Ovary (tissue), 9 donors: ENCODE measurements around the gene PCDHB5. TPM values are rescaled to one million over a fixed set of nuclear protein-coding genes. Genes with fewer than 3 reads are reported as not detected.

ENCODE experiments used
- DNase-seq, 5 donors: peaks; one replicate each; pipeline ENCODE4 v3.0.0-alpha.2; 2019 to 2020
- H3K27ac ChIP-seq, 2 donors: fragments of 200-600 bp; one replicate each; pipeline versions ENCODE4 v1.5.1 to v1.8.0; 2019 to 2022
- H3K27me3 ChIP-seq: fragments of 200-600 bp; one replicate; pipeline ENCODE4 v1.8.0; 2022
- H3K36me3 ChIP-seq: fragments of 200-600 bp; sonication (generic); one replicate; pipeline ENCODE4 v1.5.1; 2019
- H3K4me1 ChIP-seq: one replicate; pipeline ENCODE4 v1.8.1; 2013; ENCODE audit warnings: mild to moderate bottlenecking, moderate library complexity; ENCODE audit not compliant: insufficient read depth
- H3K4me3 ChIP-seq: fragments of 200-600 bp; sonication (generic); one replicate; pipeline ENCODE4 v1.5.1; 2017
- H3K9me3 ChIP-seq, 2 donors: fragments of 200-600 bp in 1 of 2; sonication (generic) in 1 of 2; one replicate each; pipeline versions ENCODE4 v1.5.1 to v1.8.1; 2013 to 2019; ENCODE audit warnings: mild to moderate bottlenecking in 1 of 2, moderate library complexity in 1 of 2
- CTCF ChIP-seq, 3 donors: fragments of 450-650 bp in 2 of 3; fragments of 200-600 bp in 1 of 3; IDR thresholded peaks; one replicate each; pipeline versions ENCODE4 v1.5.1 to v1.8.0; 2016 to 2022; ENCODE audit warnings: antibody characterized with exemption in 3 of 3, mild to moderate bottlenecking in 1 of 3
- EP300 ChIP-seq: sonication (generic); formaldehyde crosslinking; IDR thresholded peaks from one replicate; pipeline ENCODE4 v1.6.1; 2017; ENCODE audit warnings: antibody characterized with exemption
- POLR2A ChIP-seq: fragments of 450-650 bp; IDR thresholded peaks from one replicate; pipeline ENCODE4 v1.6.1; 2017; ENCODE audit warnings: antibody characterized with exemption, mild to moderate bottlenecking, moderate library complexity
- WGBS, 3 donors: extraction: QIAGEN DNeasy Blood & Tissue Kit in 1 of 3; methylation state at CpG; one replicate each; pipeline versions ENCODE4 v1.1.5 to v1.1.7; 2013 to 2017; 5-methylcytosine and 5-hydroxymethylcytosine counted together
- intact Hi-C, 4 donors: fragments of 100-400 bp; cut with DNase I; formaldehyde crosslinking; loops; one replicate each; pipeline versions ENCODE4 v1.11.0 to v1.15.1; 2022 to 2023
- polyA plus RNA-seq, 2 donors: library from polyadenylated mRNA; stranded (reverse); fragments of 200-250 nt in 1 of 2; fragments of 350-450 nt in 1 of 2; fragmentation: Illumina TruSeq in 1 of 2; extraction: RNeasy Lipid Tissue Mini Kit (QIAGEN cat#74804) in 1 of 2; gene quantifications; one replicate each; pipeline ENCODE4 v1.2.3, GENCODE V29; 2013 to 2014
- total RNA-seq, 7 donors: library from RNA; depleted of rRNA in 2 of 7; stranded (reverse); fragments of >200 nt in 2 of 7; fragmentation: NEBNext Ultra II Directional in 3 of 7; extraction: Animal tissue kit (Norgen Biotek cat#: 25700) in 3 of 7; gene quantifications; one replicate each; pipeline versions ENCODE4 v1.1.0 to v1.2.4, GENCODE V29; 2016 to 2023
- donor health status: DM: no; HTN: no; CAD: no; lungs with moderate emphysema.
- donor health status: DM: no; HTN: no; CAD: no.
- donor health status: Bipolar disorder and iron deficiency.
- donor health status: DM: yes; HTN: yes; CAD: no.
- donor health status: DM: no; HTN: no; CAD: no.
- donor health status: DM: yes; HTN: yes; CAD: no.

The PCDHB5 gene
- total and polyA plus RNA-seq, 9 donors, result 7.3 to 16.2 (median 10.3) TPM

GRCh38 chr5:141186897-141187512 is 52.0 kb downstream of the PCDHB5 start, which contains the start of gene PCDHB9:
PCDHB9 (plus strand) TSS chr5:141187161; CDS start chr5:141187319, 158 bp downstream.
- peak in 1 of 5 donors; percentile 33 for DNase-seq
- no peaks in the 10 kb centered on the region for H3K36me3 ChIP-seq
- H3K4me1 ChIP-seq, result no peaks in the 10 kb centered on the region
- H3K27ac ChIP-seq, result no peak within 1 kb of the TSS
- no peaks in the 10 kb centered on the region for H3K27me3 ChIP-seq
- H3K9me3 ChIP-seq, result peaks cover 0 to 24% of the 10 kb centered on the region in 2 donors
- intact Hi-C loops, result no loop called here
- whole genome bisulfite sequencing, 3 donors, result 12 to 23% (median 17%) methylated on average over 9 of the region's 9 CpGs
- H3K4me3 ChIP-seq, result no peak within 1 kb of the TSS
- TF ChIP-seq EP300 (no peak), POLR2A (no peak), CTCF (IDR thresholded peaks at IDR 0.05) (no peak)

Other genes with a start within 250 kb of the PCDHB5 start
- gene PCDHAC1, start 208.9 kb upstream of the PCDHB5 start, total RNA-seq, result under 1 TPM; 0.40 to 0.82 (median 0.57) TPM
- gene PCDHAC1, start 208.9 kb upstream of the PCDHB5 start, polyA plus RNA-seq, result under 1 TPM; 0.04 to 0.15 TPM
- 1 to 10 TPM in 2 of 7 donors, under 1 TPM in 5; 0.15 to 2.1 (median 0.72) TPM for gene PCDHAC2, start 168.7 kb upstream of the PCDHB5 start, total RNA-seq
- gene PCDHAC2, start 168.7 kb upstream of the PCDHB5 start, polyA plus RNA-seq, result 1 to 10 TPM in 1 of 2 donors, under 1 TPM in 1; 0.06 to 1.4 TPM
- under 1 TPM in 2 of 7 donors, not detected in 5; 0.03 to 0.34 TPM for gene PCDHB1, start 83.8 kb upstream of the PCDHB5 start, total RNA-seq
- gene PCDHB1, start 83.8 kb upstream of the PCDHB5 start, polyA plus RNA-seq, result not detected
- 1 to 10 TPM; 1.9 to 4.0 (median 3.3) TPM for gene PCDHB2, start 40.6 kb upstream of the PCDHB5 start, total RNA-seq
- 1 to 10 TPM; 1.7 to 2.5 TPM for gene PCDHB2, start 40.6 kb upstream of the PCDHB5 start, polyA plus RNA-seq
- gene PCDHB3, start 34.7 kb upstream of the PCDHB5 start, total RNA-seq, result 1 to 10 TPM; 2.5 to 4.1 (median 3.2) TPM
- gene PCDHB3, start 34.7 kb upstream of the PCDHB5 start, polyA plus RNA-seq, result 1 to 10 TPM; 1.4 to 2.3 TPM
- 10 to 100 TPM in 1 of 7 donors, 1 to 10 TPM in 6; 2.5 to 12.6 (median 6.9) TPM for gene PCDHB4, start 13.4 kb upstream of the PCDHB5 start, total RNA-seq
- 1 to 10 TPM; 4.2 to 5.0 TPM for gene PCDHB4, start 13.4 kb upstream of the PCDHB5 start, polyA plus RNA-seq
- gene PCDHB6, start 14.9 kb downstream of the PCDHB5 start, total RNA-seq, result 1 to 10 TPM in 6 of 7 donors, under 1 TPM in 1; 0.34 to 2.4 (median 2.0) TPM
- 1 to 10 TPM; 1.1 TPM for gene PCDHB6, start 14.9 kb downstream of the PCDHB5 start, polyA plus RNA-seq
- 1 to 10 TPM; 1.4 to 5.1 (median 4.0) TPM for gene PCDHB7, start 37.4 kb downstream of the PCDHB5 start, total RNA-seq
- gene PCDHB7, start 37.4 kb downstream of the PCDHB5 start, polyA plus RNA-seq, result 1 to 10 TPM; 2.2 to 3.0 TPM
- 1 to 10 TPM; 1.2 to 5.8 (median 2.9) TPM for gene PCDHB8, start 42.6 kb downstream of the PCDHB5 start, total RNA-seq
- 1 to 10 TPM in 1 of 2 donors, under 1 TPM in 1; 0.42 to 1.2 TPM for gene PCDHB8, start 42.6 kb downstream of the PCDHB5 start, polyA plus RNA-seq
- gene PCDHB16, start 47.2 kb downstream of the PCDHB5 start, total RNA-seq, result 10 to 100 TPM in 2 of 7 donors, 1 to 10 TPM in 5; 5.6 to 11.1 (median 6.9) TPM
- 1 to 10 TPM; 3.1 to 4.2 TPM for gene PCDHB16, start 47.2 kb downstream of the PCDHB5 start, polyA plus RNA-seq
- gene PCDHB9, start 52.0 kb downstream of the PCDHB5 start, total RNA-seq, result 1 to 10 TPM; 2.0 to 5.4 (median 3.8) TPM
- 1 to 10 TPM; 1.5 to 3.3 TPM for gene PCDHB9, start 52.0 kb downstream of the PCDHB5 start, polyA plus RNA-seq
- 1 to 10 TPM; 2.7 to 5.2 (median 3.1) TPM for gene PCDHB10, start 57.1 kb downstream of the PCDHB5 start, total RNA-seq
- 1 to 10 TPM; 2.9 to 3.4 TPM for gene PCDHB10, start 57.1 kb downstream of the PCDHB5 start, polyA plus RNA-seq
- gene PCDHB11, start 64.4 kb downstream of the PCDHB5 start, total RNA-seq, result 1 to 10 TPM; 2.5 to 9.2 (median 6.0) TPM
- 1 to 10 TPM; 1.8 to 3.2 TPM for gene PCDHB11, start 64.4 kb downstream of the PCDHB5 start, polyA plus RNA-seq
- gene PCDHB12, start 73.5 kb downstream of the PCDHB5 start, total RNA-seq, result 1 to 10 TPM; 2.8 to 8.8 (median 6.9) TPM
- 1 to 10 TPM; 2.8 to 2.9 TPM for gene PCDHB12, start 73.5 kb downstream of the PCDHB5 start, polyA plus RNA-seq
- gene PCDHB13, start 78.7 kb downstream of the PCDHB5 start, total RNA-seq, result 1 to 10 TPM; 3.9 to 5.9 (median 4.5) TPM
- gene PCDHB13, start 78.7 kb downstream of the PCDHB5 start, polyA plus RNA-seq, result 1 to 10 TPM; 1.3 to 3.1 TPM
- 1 to 10 TPM; 3.8 to 7.2 (median 5.4) TPM for gene PCDHB14, start 88.1 kb downstream of the PCDHB5 start, total RNA-seq
- gene PCDHB14, start 88.1 kb downstream of the PCDHB5 start, polyA plus RNA-seq, result 1 to 10 TPM; 3.8 to 4.5 TPM
- 10 to 100 TPM in 4 of 7 donors, 1 to 10 TPM in 3; 3.4 to 17.0 (median 10.3) TPM for gene PCDHB15, start 110.2 kb downstream of the PCDHB5 start, total RNA-seq
- 1 to 10 TPM; 6.7 to 8.2 TPM for gene PCDHB15, start 110.2 kb downstream of the PCDHB5 start, polyA plus RNA-seq
- 1 to 10 TPM in 1 of 7 donors, under 1 TPM in 3, not detected in 3; 0.40 to 1.4 (median 0.54) TPM for gene SLC25A2, start 168.8 kb downstream of the PCDHB5 start, total RNA-seq
- gene SLC25A2, start 168.8 kb downstream of the PCDHB5 start, polyA plus RNA-seq, result under 1 TPM in 1 of 2 donors, not detected in 1; 0.10 TPM
- 100 to 1,000 TPM in 4 of 7 donors, 10 to 100 TPM in 3; 65.1 to 141 (median 102) TPM for gene TAF7, start 185.6 kb downstream of the PCDHB5 start, total RNA-seq
- gene TAF7, start 185.6 kb downstream of the PCDHB5 start, polyA plus RNA-seq, result 100 to 1,000 TPM in 1 of 2 donors, 10 to 100 TPM in 1; 96.4 to 136 TPM
- gene PCDHGA1, start 195.3 kb downstream of the PCDHB5 start, total RNA-seq, result 1 to 10 TPM in 3 of 7 donors, under 1 TPM in 4; 0.72 to 2.8 (median 1.00) TPM
- gene PCDHGA1, start 195.3 kb downstream of the PCDHB5 start, polyA plus RNA-seq, result under 1 TPM; 0.29 to 0.90 TPM
- 10 to 100 TPM in 5 of 7 donors, 1 to 10 TPM in 2; 7.3 to 13.5 (median 12.0) TPM for gene PCDHGA2, start 203.6 kb downstream of the PCDHB5 start, total RNA-seq
- gene PCDHGA2, start 203.6 kb downstream of the PCDHB5 start, polyA plus RNA-seq, result 1 to 10 TPM; 3.0 to 5.4 TPM
- gene PCDHGA3, start 208.6 kb downstream of the PCDHB5 start, total RNA-seq, result 1 to 10 TPM; 5.3 to 8.6 (median 5.9) TPM
- gene PCDHGA3, start 208.6 kb downstream of the PCDHB5 start, polyA plus RNA-seq, result 1 to 10 TPM; 1.9 to 2.9 TPM
- 1 to 10 TPM; 3.7 to 9.3 (median 5.5) TPM for gene PCDHGB1, start 214.9 kb downstream of the PCDHB5 start, total RNA-seq
- gene PCDHGB1, start 214.9 kb downstream of the PCDHB5 start, polyA plus RNA-seq, result 1 to 10 TPM; 1.1 to 1.4 TPM
- 1 to 10 TPM; 4.4 to 8.2 (median 6.6) TPM for gene PCDHGA4, start 219.8 kb downstream of the PCDHB5 start, total RNA-seq
- gene PCDHGA4, start 219.8 kb downstream of the PCDHB5 start, polyA plus RNA-seq, result 1 to 10 TPM; 1.2 to 3.8 TPM
- gene PCDHGB2, start 224.8 kb downstream of the PCDHB5 start, total RNA-seq, result 10 to 100 TPM in 2 of 7 donors, 1 to 10 TPM in 5; 4.5 to 11.9 (median 9.3) TPM
- 1 to 10 TPM; 1.9 to 4.3 TPM for gene PCDHGB2, start 224.8 kb downstream of the PCDHB5 start, polyA plus RNA-seq
- 1 to 10 TPM; 4.5 to 9.5 (median 6.4) TPM for gene PCDHGA5, start 229.0 kb downstream of the PCDHB5 start, total RNA-seq
- 1 to 10 TPM; 1.7 to 3.2 TPM for gene PCDHGA5, start 229.0 kb downstream of the PCDHB5 start, polyA plus RNA-seq
- gene PCDHGB3, start 235.0 kb downstream of the PCDHB5 start, total RNA-seq, result 1 to 10 TPM; 4.1 to 8.6 (median 5.6) TPM
- 1 to 10 TPM; 1.1 to 2.1 TPM for gene PCDHGB3, start 235.0 kb downstream of the PCDHB5 start, polyA plus RNA-seq
- gene PCDHGA6, start 238.7 kb downstream of the PCDHB5 start, total RNA-seq, result 10 to 100 TPM in 3 of 7 donors, 1 to 10 TPM in 4; 6.7 to 14.5 (median 8.7) TPM
- 1 to 10 TPM; 3.6 to 4.2 TPM for gene PCDHGA6, start 238.7 kb downstream of the PCDHB5 start, polyA plus RNA-seq
- 1 to 10 TPM; 4.2 to 8.6 (median 5.8) TPM for gene PCDHGA7, start 247.5 kb downstream of the PCDHB5 start, total RNA-seq
- gene PCDHGA7, start 247.5 kb downstream of the PCDHB5 start, polyA plus RNA-seq, result 1 to 10 TPM; 1.3 to 2.3 TPM